Neutrophil (primary cell): ENCODE measurements around the gene SCML2.

Experiments
- H3K27ac ChIP-seq: fragments of 200-600 bp; sonication (generic); 2 replicates; pipeline ENCODE4 v1.5.1; 2016; ENCODE audit warnings: mild to moderate bottlenecking, moderate library complexity
- H3K27me3 ChIP-seq: fragments of 200-600 bp; sonication (generic); 2 replicates; pipeline ENCODE4 v1.6.0; 2016; ENCODE audit warnings: mild to moderate bottlenecking
- H3K36me3 ChIP-seq: fragments of 200-600 bp; sonication (generic); 2 replicates; pipeline ENCODE4 v1.5.1; 2017
- H3K4me1 ChIP-seq, 2 experiments: fragments of 200-600 bp in 1 of 2; sonication (generic) in 1 of 2; 1 replicate in 1 of 2; 2 replicates in 1 of 2; pipeline versions ENCODE4 v1.5.1 to v1.6.1; 2013 to 2016; ENCODE audit warnings: low read depth in 1 of 2, low read length in 1 of 2, mild to moderate bottlenecking in 1 of 2, moderate library complexity in 1 of 2; ENCODE audit not compliant: control insufficient read depth in 1 of 2, insufficient read depth in 1 of 2
- H3K4me3 ChIP-seq, 2 experiments: fragments of 200-600 bp in 1 of 2; sonication (generic) in 1 of 2; 1 replicate in 1 of 2; 2 replicates in 1 of 2; pipeline ENCODE4 v1.5.1; 2013 to 2016; ENCODE audit warnings: low read depth in 1 of 2, low read length in 1 of 2, mild to moderate bottlenecking in 1 of 2, moderate library complexity in 1 of 2
- H3K9me3 ChIP-seq: fragments of 200-600 bp; sonication (generic); 2 replicates; pipeline ENCODE4 v1.5.1; 2016
- CTCF ChIP-seq: fragments of 200-600 bp; sonication (generic); IDR thresholded peaks from 2 replicates; pipeline ENCODE4 v1.5.1; 2016; ENCODE audit warnings: antibody characterized with exemption

SCML2 gene

GRCh38 chrX:18354369-18355223, at the start of gene SCML2:
TSS of gene SCML2 (minus strand) at chrX:18354688. CDS start at chrX:18334071, 20,617 bp downstream.
- Histone ChIP-seq H3K4me1 (peaks cover 7 to 8% of the 10 kb centered on the region in 2 experiments), H3K36me3 (no peaks in the 10 kb centered on the region), H3K9me3 (no peaks in the 10 kb centered on the region), H3K27me3 (peaks cover 22% of the 10 kb centered on the region), H3K4me3 (peak within 1 kb of the TSS; percentile 59 to 61), H3K27ac (no peak within 1 kb of the TSS)
- TF ChIP-seq CTCF = no peak

- H3K27ac ChIP-seq = no peak overlapping the region
- no peaks in the 10 kb centered on the region for H3K36me3 ChIP-seq
- TF ChIP-seq CTCF = no peak
- no peak overlapping the region for H3K4me3 ChIP-seq
- H3K4me1 ChIP-seq = peaks cover 3 to 4% of the 10 kb centered on the region in 2 experiments
- H3K27me3 ChIP-seq = no peaks in the 10 kb centered on the region
- H3K9me3 ChIP-seq = no peaks in the 10 kb centered on the region
Measured at GRCh38 chrX:18401848-18402213, 47.3 kb upstream of the SCML2 start.

GRCh38 chrX:18394477-18394876, 40.0 kb upstream of the SCML2 start:
- Histone ChIP-seq H3K27me3 (no peaks in the 10 kb centered on the region), H3K27ac (no peak overlapping the region), H3K9me3 (no peaks in the 10 kb centered on the region), H3K4me1 (peaks cover under 1 to 3% of the 10 kb centered on the region in 2 experiments), H3K36me3 (no peaks in the 10 kb centered on the region), H3K4me3 (no peak overlapping the region)
- TF ChIP-seq CTCF = no peak

GRCh38 chrX:18390941-18391538, 36.6 kb upstream of the SCML2 start:
- H3K36me3 ChIP-seq = no peaks in the 10 kb centered on the region
- no peak overlapping the region for H3K27ac ChIP-seq
- no peak overlapping the region for H3K4me3 ChIP-seq
- no peaks in the 10 kb centered on the region for H3K4me1 ChIP-seq
- no peaks in the 10 kb centered on the region for H3K27me3 ChIP-seq
- H3K9me3 ChIP-seq = no peaks in the 10 kb centered on the region
- peak; percentile 61 for TF ChIP-seq CTCF

GRCh38 chrX:18389966-18390365, 35.5 kb upstream of the SCML2 start:
- H3K27ac ChIP-seq = no peak overlapping the region
- no peaks in the 10 kb centered on the region for H3K27me3 ChIP-seq
- TF ChIP-seq CTCF = no peak
- no peak overlapping the region for H3K4me3 ChIP-seq
- H3K9me3 ChIP-seq = no peaks in the 10 kb centered on the region
- no peaks in the 10 kb centered on the region for H3K36me3 ChIP-seq
- no peaks in the 10 kb centered on the region for H3K4me1 ChIP-seq
